ENCODE data around the gene RANBP17. TPM values are rescaled to one million over a fixed set of nuclear protein-coding genes. Genes with fewer than 3 reads are reported as not detected.

RANBP17 gene
- total RNA-seq, 1 donor from 2014 or later, result 5.2 TPM

DNA sequence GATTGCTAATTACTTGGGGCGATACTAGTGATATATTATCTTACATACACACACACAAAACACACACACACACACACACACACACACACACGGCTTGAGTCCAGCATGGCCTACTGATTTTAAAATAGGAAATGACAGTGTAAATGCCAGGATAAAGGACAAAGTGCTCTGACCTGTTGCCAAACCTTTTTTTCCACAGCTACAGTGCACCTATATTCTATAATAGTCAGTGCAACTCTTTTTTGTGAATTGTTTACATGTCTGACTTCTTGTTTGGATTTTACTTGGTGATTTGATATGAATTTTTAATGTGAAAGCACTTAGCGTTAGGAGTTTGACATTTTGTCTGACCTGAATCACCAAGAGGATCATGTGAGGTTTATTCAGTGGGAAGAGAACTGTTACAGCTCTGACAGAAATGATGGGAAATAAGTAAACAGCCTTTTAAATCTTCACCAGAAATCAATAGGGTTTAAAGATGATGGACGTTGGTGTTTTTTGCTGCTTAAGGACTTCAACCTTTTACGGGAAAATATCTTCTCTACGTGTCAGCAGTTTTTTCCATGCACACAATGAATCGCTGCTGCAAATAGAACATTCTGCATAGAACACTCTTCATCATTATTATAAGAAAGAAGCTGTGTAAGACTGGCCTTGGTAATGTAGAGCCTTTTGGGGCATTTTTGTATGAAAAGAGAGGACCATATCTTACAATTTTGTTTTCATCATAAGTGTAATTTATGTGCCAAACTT lies 218.5 kb downstream of the RANBP17 start:
- no peak for DNase-seq (ENCODE audit: low spot score)

- DNase-seq (ENCODE audit: low spot score), result no peak
Measured at GRCh38 chr5:171081319-171081718, 219.5 kb downstream of the RANBP17 start.

- DNase-seq (ENCODE audit: low spot score), result no peak
Measured at GRCh38 chr5:171092194-171092593, 230.4 kb downstream of the RANBP17 start.

DNA sequence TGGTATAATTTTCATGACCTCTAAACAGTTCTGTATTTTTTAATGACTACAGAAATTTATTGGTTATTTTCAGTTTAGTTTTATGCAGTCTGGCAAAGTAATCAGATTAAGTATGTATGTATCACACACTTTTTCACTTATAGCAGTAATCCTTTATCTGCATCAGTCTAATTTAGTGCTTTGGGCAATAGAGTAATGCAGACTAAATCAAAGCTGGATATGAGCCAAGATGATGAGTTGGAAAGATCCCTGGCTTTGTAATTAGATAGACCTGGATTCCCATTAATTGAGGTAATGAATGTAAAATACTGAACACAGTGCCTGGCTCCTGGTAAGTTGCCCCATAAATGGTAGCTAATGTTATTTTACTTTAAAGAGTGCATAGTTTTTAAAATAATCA lies 231.8 kb downstream of the RANBP17 start:
- DNase-seq (ENCODE audit: low spot score), result no peak

DNA sequence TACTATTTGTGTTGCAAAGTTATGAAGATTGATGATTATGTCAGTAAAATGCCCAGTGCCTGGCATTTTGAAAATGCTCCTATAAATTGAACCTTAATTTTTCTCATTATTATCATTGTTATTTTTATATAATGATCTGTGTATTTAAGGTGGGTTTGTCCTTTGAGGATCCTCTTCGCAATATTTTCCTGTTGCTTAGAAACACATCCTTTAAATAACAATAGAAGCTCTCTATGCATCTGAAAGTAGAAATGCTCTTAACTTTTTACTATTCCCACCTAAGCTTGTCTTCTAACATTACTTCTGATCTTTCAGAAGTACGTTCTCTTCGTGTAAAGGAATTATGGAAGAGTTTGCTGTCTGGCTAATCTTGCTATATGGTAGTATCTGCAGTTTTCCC lies 232.5 kb downstream of the RANBP17 start:
- no peak for DNase-seq (ENCODE audit: low spot score)

GRCh38 chr5:171102877-171103610 lies 241.2 kb downstream of the RANBP17 start:
- no peak for DNase-seq (ENCODE audit: low spot score)

DNA sequence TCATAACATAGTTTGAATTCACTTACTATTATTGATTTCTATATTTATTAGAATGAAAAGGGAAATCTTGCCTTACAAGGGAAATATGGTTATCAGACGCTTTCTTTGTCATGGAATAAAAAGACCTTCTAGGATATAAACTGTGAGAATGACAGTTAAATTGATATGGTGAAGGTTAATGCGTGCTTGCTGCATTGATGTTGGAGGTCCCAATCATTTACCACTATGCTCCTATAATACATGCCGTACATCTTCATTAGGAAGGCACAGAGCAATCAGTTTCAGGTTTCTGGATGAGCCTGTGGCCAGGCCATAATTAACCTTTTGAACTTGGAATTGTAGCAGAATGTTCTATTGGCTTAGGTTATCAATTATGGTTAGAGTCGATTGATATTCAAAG lies 245.9 kb downstream of the RANBP17 start:
- DNase-seq (ENCODE audit: low spot score), result no peak

- no peak for DNase-seq (ENCODE audit: low spot score)
Measured at GRCh38 chr5:171115519-171115918, 253.7 kb downstream of the RANBP17 start.

- DNase-seq (ENCODE audit: low spot score), result no peak
Measured at GRCh38 chr5:171116719-171117118, 254.9 kb downstream of the RANBP17 start.

GRCh38 chr5:171120986-171121622 lies 259.3 kb downstream of the RANBP17 start:
- DNase-seq (ENCODE audit: low spot score), result no peak

DNA sequence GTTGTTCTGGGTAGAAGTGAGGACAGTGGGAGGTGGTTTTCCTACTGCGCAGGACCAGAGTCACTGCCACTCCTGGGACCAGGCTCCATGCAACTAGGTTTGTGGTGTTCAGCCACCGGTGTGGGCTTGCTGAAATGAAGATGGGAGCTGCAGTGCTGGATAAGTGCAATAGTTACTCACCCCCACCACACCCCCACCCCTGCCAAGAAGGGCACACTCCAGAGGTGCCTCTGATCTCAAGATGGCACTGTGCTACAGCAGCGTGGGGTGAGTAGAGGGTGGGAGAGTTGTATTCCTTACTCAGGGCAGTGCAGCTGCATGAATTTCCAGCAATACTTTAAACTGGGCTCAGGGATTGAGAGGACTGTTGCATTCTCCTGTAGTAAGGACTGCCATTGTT lies 259.8 kb downstream of the RANBP17 start:
- no peak for DNase-seq (ENCODE audit: low spot score)

GRCh38 chr5:171122372-171122771 lies 260.6 kb downstream of the RANBP17 start:
- no peak for DNase-seq (ENCODE audit: low spot score)

DNA sequence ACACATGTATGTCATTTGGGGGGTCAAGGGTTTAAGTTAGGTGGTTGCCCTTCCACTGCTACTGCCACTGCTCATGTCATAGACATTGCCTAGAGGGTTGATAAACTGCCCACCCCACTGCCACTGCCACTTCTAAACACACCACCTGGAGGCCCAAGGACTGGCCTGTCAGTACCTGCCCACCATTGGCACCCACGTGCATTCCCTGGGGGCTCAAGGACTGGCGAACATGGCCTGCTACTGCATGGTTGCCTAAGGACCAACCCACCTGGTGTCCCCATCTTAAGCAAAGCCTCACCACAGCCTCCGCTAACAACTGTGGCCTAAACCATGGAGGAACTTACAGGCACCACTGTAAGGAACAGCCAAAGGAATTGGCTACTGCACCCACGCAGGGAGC lies 261.6 kb downstream of the RANBP17 start:
- DNase-seq (ENCODE audit: low spot score), result no peak

- DNase-seq (ENCODE audit: low spot score), result no peak
Measured at GRCh38 chr5:171127314-171127713, 265.5 kb downstream of the RANBP17 start.

GRCh38 chr5:171128136-171128535 lies 266.3 kb downstream of the RANBP17 start:
- no peak for DNase-seq (ENCODE audit: low spot score)

GRCh38 chr5:171129308-171129707 lies 267.5 kb downstream of the RANBP17 start:
- DNase-seq (ENCODE audit: low spot score), result no peak

GRCh38 chr5:171131497-171131896 lies 269.7 kb downstream of the RANBP17 start:
- DNase-seq (ENCODE audit: low spot score), result no peak

DNA sequence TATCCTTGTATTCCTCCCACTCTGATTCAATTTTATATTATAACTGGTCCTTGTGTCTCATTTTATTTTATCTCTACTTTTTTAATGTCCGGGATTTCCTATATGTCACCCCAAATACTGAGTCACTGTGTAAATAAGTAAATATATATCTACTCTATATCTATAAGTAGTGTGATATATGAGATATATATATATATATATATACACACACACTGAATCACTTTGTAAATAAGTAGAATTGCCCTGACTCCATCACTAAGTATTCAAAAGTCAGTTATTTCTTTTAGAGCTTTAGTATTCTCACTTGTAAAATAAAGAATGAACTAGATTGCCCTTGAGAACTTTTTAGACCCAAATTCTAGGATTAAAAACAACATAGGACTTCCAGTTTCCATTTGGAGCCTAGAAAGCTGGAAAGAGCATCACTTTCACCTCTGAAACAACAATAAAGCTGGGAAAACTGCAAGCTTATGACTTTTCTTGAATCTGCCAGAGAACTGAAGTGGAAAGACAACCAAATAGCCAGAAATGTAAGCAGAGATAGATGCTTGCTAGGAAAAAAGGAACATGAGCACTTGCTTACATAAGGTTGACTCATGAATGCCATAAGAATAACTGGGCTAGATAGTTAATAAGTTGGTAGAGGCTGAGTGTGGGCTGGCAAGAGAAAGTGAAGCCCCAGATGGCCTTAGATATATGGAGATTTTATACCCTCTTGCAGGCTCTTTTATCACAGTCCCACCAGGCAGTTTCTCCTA lies 276.1 kb downstream of the RANBP17 start:
- no peak for DNase-seq (ENCODE audit: low spot score)

- no peak for DNase-seq (ENCODE audit: low spot score)
Measured at GRCh38 chr5:171139227-171139626, 277.4 kb downstream of the RANBP17 start.

- DNase-seq (ENCODE audit: low spot score), result no peak
Measured at GRCh38 chr5:171142617-171143016, 280.8 kb downstream of the RANBP17 start.

- DNase-seq (ENCODE audit: low spot score), result no peak
Measured at GRCh38 chr5:171143171-171143570, 281.4 kb downstream of the RANBP17 start.

GRCh38 chr5:171143926-171144325 lies 282.1 kb downstream of the RANBP17 start:
- DNase-seq (ENCODE audit: low spot score), result no peak

Data from mesenteric fat pad (tissue), 1 donor.